GM18873 (cell line): Measurements from ENCODE around the gene TMEM120B.

ENCODE experiments used
- ATAC-seq: cut with Tn5 transposase; IDR thresholded peaks from one replicate; pipeline ENCODE4 v1.9.1; 2021; ENCODE audit warnings: mild to moderate bottlenecking, moderate library complexity, moderate number of reproducible peaks; ENCODE audit not compliant: unreplicated experiment, low FRiP score

Gene TMEM120B

GRCh38 chr12:121829250-121829918 lies 116.8 kb downstream of the TMEM120B start:
- no peak for ATAC-seq

GRCh38 chr12:121830134-121830533 lies 117.6 kb downstream of the TMEM120B start:
- ATAC-seq: no peak

GRCh38 chr12:121830588-121831265 lies 118.2 kb downstream of the TMEM120B start:
- ATAC-seq: no peak
